Ovary (tissue), 3 donors: ENCODE measurements around the gene CIROP.

Experiments
- POLR2A ChIP-seq: fragments of 450-650 bp; IDR thresholded peaks from one replicate; pipeline ENCODE4 v1.6.1; 2017; ENCODE audit warnings: antibody characterized with exemption, mild to moderate bottlenecking, moderate library complexity
- TF ChIP-seq, protein P1 (sequence below), 3 donors: fragments of 450-650 bp in 2 of 3; fragments of 200-600 bp in 1 of 3; IDR thresholded peaks; one replicate each; pipeline versions ENCODE4 v1.5.1 to v1.8.0; 2016 to 2022; ENCODE audit warnings: antibody characterized with exemption in 3 of 3, mild to moderate bottlenecking in 1 of 3
- donor health status: DM: no; HTN: no; CAD: no.

DNA sequence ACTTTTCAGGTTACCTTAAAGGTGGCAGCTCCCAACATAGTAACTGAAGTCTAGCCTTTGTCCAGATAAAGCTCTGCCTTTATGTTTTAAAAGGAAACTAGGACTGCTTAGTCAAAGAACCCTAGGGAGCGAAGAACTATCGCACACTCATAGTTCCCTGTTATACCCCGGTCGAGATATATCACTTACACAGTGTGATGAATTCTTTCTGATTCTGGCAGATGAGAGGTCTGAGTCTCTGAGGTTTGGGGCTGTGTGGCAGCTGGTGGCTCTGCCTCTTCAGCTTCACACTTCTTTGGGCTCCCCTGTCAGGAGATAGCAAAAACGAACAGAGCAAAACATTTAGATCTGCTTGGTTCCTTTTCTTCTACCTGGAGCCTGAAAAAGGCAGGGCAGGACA is 26.8 kb downstream of the CIROP start:
- TF ChIP-seq, protein P1, sequence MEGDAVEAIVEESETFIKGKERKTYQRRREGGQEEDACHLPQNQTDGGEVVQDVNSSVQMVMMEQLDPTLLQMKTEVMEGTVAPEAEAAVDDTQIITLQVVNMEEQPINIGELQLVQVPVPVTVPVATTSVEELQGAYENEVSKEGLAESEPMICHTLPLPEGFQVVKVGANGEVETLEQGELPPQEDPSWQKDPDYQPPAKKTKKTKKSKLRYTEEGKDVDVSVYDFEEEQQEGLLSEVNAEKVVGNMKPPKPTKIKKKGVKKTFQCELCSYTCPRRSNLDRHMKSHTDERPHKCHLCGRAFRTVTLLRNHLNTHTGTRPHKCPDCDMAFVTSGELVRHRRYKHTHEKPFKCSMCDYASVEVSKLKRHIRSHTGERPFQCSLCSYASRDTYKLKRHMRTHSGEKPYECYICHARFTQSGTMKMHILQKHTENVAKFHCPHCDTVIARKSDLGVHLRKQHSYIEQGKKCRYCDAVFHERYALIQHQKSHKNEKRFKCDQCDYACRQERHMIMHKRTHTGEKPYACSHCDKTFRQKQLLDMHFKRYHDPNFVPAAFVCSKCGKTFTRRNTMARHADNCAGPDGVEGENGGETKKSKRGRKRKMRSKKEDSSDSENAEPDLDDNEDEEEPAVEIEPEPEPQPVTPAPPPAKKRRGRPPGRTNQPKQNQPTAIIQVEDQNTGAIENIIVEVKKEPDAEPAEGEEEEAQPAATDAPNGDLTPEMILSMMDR (IDR thresholded peaks at IDR 0.05), result no peak
- no peak for TF ChIP-seq POLR2A
